Activated naive CD8-positive, alpha-beta T cell treated with anti-CD3 and anti-CD28 coated beads for 36 hours (primary cell): ENCODE data around the gene VGLL4. TPM values are rescaled to one million over a fixed set of nuclear protein-coding genes. Genes with fewer than 3 reads are reported as not detected.
A peak's percentile ranks its signal among the peaks of the same experiment; 100 is the strongest.

Source experiments
- DNase-seq: peaks from one replicate; pipeline ENCODE4 v3.0.0; 2021
- H3K27ac Mint-ChIP-seq: one replicate; pipeline ENCODE4 v1.8.0; 2022; ENCODE audit warnings: mild to moderate bottlenecking, moderate library complexity, mixed read lengths
- H3K27me3 Mint-ChIP-seq: one replicate; pipeline ENCODE4 v1.8.0; 2022; ENCODE audit warnings: mild to moderate bottlenecking, mixed read lengths
- H3K36me3 Mint-ChIP-seq: one replicate; pipeline ENCODE4 v1.8.0; 2021; ENCODE audit warnings: mild to moderate bottlenecking, mixed read lengths
- H3K4me1 Mint-ChIP-seq: one replicate; pipeline ENCODE4 v1.8.0; 2021; ENCODE audit warnings: mixed read lengths
- H3K4me3 Mint-ChIP-seq: one replicate; pipeline ENCODE4 v1.8.0; 2022; ENCODE audit warnings: mild to moderate bottlenecking, moderate library complexity, mixed read lengths
- H3K9me3 Mint-ChIP-seq: one replicate; pipeline ENCODE4 v1.8.0; 2022; ENCODE audit warnings: mixed read lengths
- total RNA-seq, 2 experiments: library from RNA; stranded (reverse); gene quantifications; one replicate each; pipeline ENCODE4 v1.2.3, GENCODE V29; 2021

The VGLL4 gene
- total RNA-seq, 2 experiments from 2014 or later: 44.0 to 44.8 TPM

GRCh38 chr3:11661052-11661656, 17.4 kb upstream of the VGLL4 start:
- Mint-ChIP-seq H3K4me1 (no peaks in the 10 kb centered on the region), H3K27ac (no peak overlapping the region)

GRCh38 chr3:11660242-11660641, 16.5 kb upstream of the VGLL4 start:
- H3K27ac Mint-ChIP-seq: no peak overlapping the region
- H3K27me3 Mint-ChIP-seq: no peaks in the 10 kb centered on the region
- no peaks in the 10 kb centered on the region for H3K9me3 Mint-ChIP-seq
- no peak for DNase-seq
- peaks cover 8% of the 10 kb centered on the region for H3K4me1 Mint-ChIP-seq
- H3K4me3 Mint-ChIP-seq: no peak overlapping the region
- H3K36me3 Mint-ChIP-seq: no peaks in the 10 kb centered on the region

More at GRCh38 chr3:11661052-11661656, 17.4 kb upstream of the VGLL4 start:
- no peak for DNase-seq
- H3K36me3 Mint-ChIP-seq: no peaks in the 10 kb centered on the region
- H3K4me3 Mint-ChIP-seq: no peak overlapping the region
- no peaks in the 10 kb centered on the region for H3K27me3 Mint-ChIP-seq
- no peaks in the 10 kb centered on the region for H3K9me3 Mint-ChIP-seq

- DNase-seq: no peak
- no peak overlapping the region for H3K4me3 Mint-ChIP-seq
- H3K27ac Mint-ChIP-seq: no peak overlapping the region
- peaks cover 12% of the 10 kb centered on the region for H3K4me1 Mint-ChIP-seq
- no peaks in the 10 kb centered on the region for H3K27me3 Mint-ChIP-seq
- H3K36me3 Mint-ChIP-seq: no peaks in the 10 kb centered on the region
- no peaks in the 10 kb centered on the region for H3K9me3 Mint-ChIP-seq
Observed at GRCh38 chr3:11658180-11658579, 14.5 kb upstream of the VGLL4 start.

GRCh38 chr3:11655196-11655928, 11.6 kb upstream of the VGLL4 start:
- H3K4me3 Mint-ChIP-seq: no peak overlapping the region
- no peaks in the 10 kb centered on the region for H3K9me3 Mint-ChIP-seq
- H3K27me3 Mint-ChIP-seq: no peaks in the 10 kb centered on the region
- H3K27ac Mint-ChIP-seq: peak overlapping the region; percentile 63
- DNase-seq: peak; percentile 26
- peaks cover 17% of the 10 kb centered on the region for H3K4me1 Mint-ChIP-seq
- no peaks in the 10 kb centered on the region for H3K36me3 Mint-ChIP-seq

GRCh38 chr3:11654166-11654565, 10.5 kb upstream of the VGLL4 start:
- H3K36me3 Mint-ChIP-seq: no peaks in the 10 kb centered on the region
- H3K4me1 Mint-ChIP-seq: peaks cover 19% of the 10 kb centered on the region
- DNase-seq: no peak
- H3K27ac Mint-ChIP-seq: no peak overlapping the region
- H3K27me3 Mint-ChIP-seq: no peaks in the 10 kb centered on the region
- no peaks in the 10 kb centered on the region for H3K9me3 Mint-ChIP-seq
- no peak overlapping the region for H3K4me3 Mint-ChIP-seq

- H3K27ac Mint-ChIP-seq: no peak overlapping the region
- no peaks in the 10 kb centered on the region for H3K9me3 Mint-ChIP-seq
- H3K4me3 Mint-ChIP-seq: no peak overlapping the region
- H3K36me3 Mint-ChIP-seq: no peaks in the 10 kb centered on the region
- no peaks in the 10 kb centered on the region for H3K27me3 Mint-ChIP-seq
- DNase-seq: no peak
- peaks cover 19% of the 10 kb centered on the region for H3K4me1 Mint-ChIP-seq
Observed at GRCh38 chr3:11653298-11654055, 9.8 kb upstream of the VGLL4 start.

GRCh38 chr3:11651900-11652299, 8.2 kb upstream of the VGLL4 start:
- H3K9me3 Mint-ChIP-seq: no peaks in the 10 kb centered on the region
- no peak overlapping the region for H3K4me3 Mint-ChIP-seq
- H3K27ac Mint-ChIP-seq: no peak overlapping the region
- DNase-seq: no peak
- H3K36me3 Mint-ChIP-seq: no peaks in the 10 kb centered on the region
- no peaks in the 10 kb centered on the region for H3K27me3 Mint-ChIP-seq
- H3K4me1 Mint-ChIP-seq: peaks cover 19% of the 10 kb centered on the region

GRCh38 chr3:11651477-11651876, 7.8 kb upstream of the VGLL4 start:
- no peaks in the 10 kb centered on the region for H3K27me3 Mint-ChIP-seq
- peaks cover 19% of the 10 kb centered on the region for H3K4me1 Mint-ChIP-seq
- no peaks in the 10 kb centered on the region for H3K36me3 Mint-ChIP-seq
- no peak for DNase-seq
- H3K27ac Mint-ChIP-seq: no peak overlapping the region
- no peak overlapping the region for H3K4me3 Mint-ChIP-seq
- no peaks in the 10 kb centered on the region for H3K9me3 Mint-ChIP-seq

GRCh38 chr3:11650391-11650790, 6.7 kb upstream of the VGLL4 start:
- H3K9me3 Mint-ChIP-seq: no peaks in the 10 kb centered on the region
- H3K36me3 Mint-ChIP-seq: no peaks in the 10 kb centered on the region
- DNase-seq: no peak
- peaks cover 13% of the 10 kb centered on the region for H3K4me1 Mint-ChIP-seq
- no peak overlapping the region for H3K4me3 Mint-ChIP-seq
- H3K27me3 Mint-ChIP-seq: no peaks in the 10 kb centered on the region
- no peak overlapping the region for H3K27ac Mint-ChIP-seq

- Mint-ChIP-seq H3K27ac (no peak overlapping the region), H3K4me3 (no peak overlapping the region), H3K36me3 (no peaks in the 10 kb centered on the region), H3K27me3 (no peaks in the 10 kb centered on the region), H3K4me1 (peaks cover 13% of the 10 kb centered on the region), H3K9me3 (no peaks in the 10 kb centered on the region)
- DNase-seq: no peak
Observed at GRCh38 chr3:11648735-11649134, 5.0 kb upstream of the VGLL4 start.

- no peaks in the 10 kb centered on the region for H3K9me3 Mint-ChIP-seq
- H3K4me3 Mint-ChIP-seq: peak overlapping the region; percentile 93
- no peaks in the 10 kb centered on the region for H3K27me3 Mint-ChIP-seq
- peak overlapping the region; percentile 98 for H3K27ac Mint-ChIP-seq
- peak; percentile 34 for DNase-seq
- peaks cover 36% of the 10 kb centered on the region for H3K4me1 Mint-ChIP-seq
- peaks cover 24% of the 10 kb centered on the region for H3K36me3 Mint-ChIP-seq
Observed at GRCh38 chr3:11643201-11643603, 513 bp downstream of the VGLL4 start.

- H3K4me1 Mint-ChIP-seq: peaks cover 42% of the 10 kb centered on the region
Observed at GRCh38 chr3:11642431-11643191, 1.1 kb downstream of the VGLL4 start.

GRCh38 chr3:11641683-11642430, 1.9 kb downstream of the VGLL4 start:
- H3K27me3 Mint-ChIP-seq: no peaks in the 10 kb centered on the region
- H3K27ac Mint-ChIP-seq: peak overlapping the region; percentile 98
- peak overlapping the region; percentile 93 for H3K4me3 Mint-ChIP-seq
- no peaks in the 10 kb centered on the region for H3K9me3 Mint-ChIP-seq
- peaks cover 47% of the 10 kb centered on the region for H3K4me1 Mint-ChIP-seq
- DNase-seq: no peak
- H3K36me3 Mint-ChIP-seq: peaks cover 26% of the 10 kb centered on the region

More at GRCh38 chr3:11642431-11643191, 1.1 kb downstream of the VGLL4 start:
- H3K9me3 Mint-ChIP-seq: no peaks in the 10 kb centered on the region
- peaks cover 26% of the 10 kb centered on the region for H3K36me3 Mint-ChIP-seq
- peak overlapping the region; percentile 93 for H3K4me3 Mint-ChIP-seq
- H3K27ac Mint-ChIP-seq: peak overlapping the region; percentile 98
- peak; percentile 75 for DNase-seq
- no peaks in the 10 kb centered on the region for H3K27me3 Mint-ChIP-seq

- Mint-ChIP-seq H3K9me3 (no peaks in the 10 kb centered on the region), H3K27me3 (no peaks in the 10 kb centered on the region), H3K27ac (peak overlapping the region; percentile 98), H3K4me1 (peaks cover 50% of the 10 kb centered on the region), H3K36me3 (peaks cover 26% of the 10 kb centered on the region), H3K4me3 (peak overlapping the region; percentile 93)
- no peak for DNase-seq
Observed at GRCh38 chr3:11641316-11641682, 2.4 kb downstream of the VGLL4 start.
